Measurements from ENCODE around the gene LRP1.

The LRP1 gene

GRCh38 chr12:57157588-57158173 lies 29.4 kb downstream of the LRP1 start:
- DNase-seq: no peak

- no peak for DNase-seq
Observed at GRCh38 chr12:57158186-57158585, 29.9 kb downstream of the LRP1 start.

GRCh38 chr12:57158665-57159064 lies 30.4 kb downstream of the LRP1 start:
- DNase-seq: no peak

GRCh38 chr12:57159311-57159710 lies 31.0 kb downstream of the LRP1 start:
- no peak for DNase-seq

- DNase-seq: no peak
Observed at GRCh38 chr12:57160040-57160439, 31.8 kb downstream of the LRP1 start.

- DNase-seq: no peak
Observed at GRCh38 chr12:57160741-57161140, 32.5 kb downstream of the LRP1 start.

- no peak for DNase-seq
Observed at GRCh38 chr12:57161491-57161890, 33.2 kb downstream of the LRP1 start.

- no peak for DNase-seq
Observed at GRCh38 chr12:57162553-57163125, 34.4 kb downstream of the LRP1 start.

- no peak for DNase-seq
Observed at GRCh38 chr12:57164454-57164853, 36.2 kb downstream of the LRP1 start.

GRCh38 chr12:57164966-57165625 lies 36.8 kb downstream of the LRP1 start:
- no peak for DNase-seq

GRCh38 chr12:57165741-57166140 lies 37.5 kb downstream of the LRP1 start:
- no peak for DNase-seq

- no peak for DNase-seq
Observed at GRCh38 chr12:57166971-57167371, 38.7 kb downstream of the LRP1 start.

- no peak for DNase-seq
Observed at GRCh38 chr12:57168058-57168457, 39.8 kb downstream of the LRP1 start.

GRCh38 chr12:57169046-57169795 lies 40.9 kb downstream of the LRP1 start:
- no peak for DNase-seq

- no peak for DNase-seq
Observed at GRCh38 chr12:57169969-57170368, 41.7 kb downstream of the LRP1 start.

GRCh38 chr12:57170408-57170807 lies 42.1 kb downstream of the LRP1 start:
- DNase-seq: no peak

GRCh38 chr12:57170927-57171326 lies 42.6 kb downstream of the LRP1 start:
- DNase-seq: no peak

GRCh38 chr12:57171668-57172067 lies 43.4 kb downstream of the LRP1 start:
- no peak for DNase-seq

GRCh38 chr12:57173089-57173488 lies 44.8 kb downstream of the LRP1 start:
- no peak for DNase-seq

- DNase-seq: no peak
Observed at GRCh38 chr12:57173683-57174082, 45.4 kb downstream of the LRP1 start.

GRCh38 chr12:57175428-57176138 lies 47.3 kb downstream of the LRP1 start:
- DNase-seq: no peak

- DNase-seq: no peak
Observed at GRCh38 chr12:57176139-57176477, 47.8 kb downstream of the LRP1 start.

GRCh38 chr12:57176846-57177245 lies 48.6 kb downstream of the LRP1 start:
- DNase-seq: no peak
